Psoas muscle (tissue), 8 donors: ENCODE data around the gene SCO2. TPM values are rescaled to one million over a fixed set of nuclear protein-coding genes. Genes with fewer than 3 reads are reported as not detected.
A peak's percentile ranks its signal among the peaks of the same experiment; 100 is the strongest.

Experiments
- ATAC-seq, 4 donors: fragments of 200-7000 bp; cut with Tn5 transposase; one replicate each; pipeline ENCODE4 v1.9.1; 2020; ENCODE audit warnings: moderate library complexity in 3 of 4, mild to moderate bottlenecking in 2 of 4
- DNase-seq, 2 donors: peaks; one replicate each; pipeline ENCODE4 v3.0.0-alpha.2; 2020
- H3K27ac ChIP-seq: fragments of 200-600 bp; one replicate; pipeline ENCODE4 v1.8.0; 2022
- H3K27me3 ChIP-seq, 3 donors: fragments of 200-600 bp in 1 of 3; one replicate each; pipeline versions ENCODE4 v1.6.1 to v1.8.0; 2013 to 2022; ENCODE audit warnings: low read length in 2 of 3, mild to moderate bottlenecking in 2 of 3, moderate library complexity in 1 of 3; ENCODE audit not compliant: insufficient read depth in 3 of 3
- H3K36me3 ChIP-seq, 2 donors: fragments of 200-600 bp in 1 of 2; one replicate each; pipeline versions ENCODE4 v1.6.1 to v1.8.0; 2013 to 2022; ENCODE audit warnings: low read depth in 1 of 2, mild to moderate bottlenecking in 1 of 2, moderate library complexity in 1 of 2; ENCODE audit not compliant: insufficient read depth in 1 of 2
- H3K4me1 ChIP-seq: fragments of 200-600 bp; one replicate; pipeline ENCODE4 v1.8.0; 2022
- H3K4me3 ChIP-seq: fragments of 200-600 bp; one replicate; pipeline ENCODE4 v1.8.0; 2022; ENCODE audit warnings: mild to moderate bottlenecking
- H3K9me3 ChIP-seq: fragments of 200-600 bp; one replicate; pipeline ENCODE4 v1.8.0; 2022
- CTCF ChIP-seq: fragments of 200-600 bp; IDR thresholded peaks from one replicate; pipeline ENCODE4 v1.8.0; 2022; ENCODE audit warnings: antibody characterized with exemption
- WGBS, 3 donors: extraction: QIAGEN DNeasy Blood & Tissue Kit; methylation state at CpG; one replicate each; pipeline versions ENCODE4 v1.1.6 to v1.1.7; 2013; 5-methylcytosine and 5-hydroxymethylcytosine counted together
- intact Hi-C, 2 donors: fragments of 100-400 bp; cut with DNase I; formaldehyde crosslinking; loops; one replicate each; pipeline versions ENCODE4 v1.11.0 to v1.14.2; 2022
- polyA plus RNA-seq, 3 donors: library from polyadenylated mRNA; stranded (reverse); fragments of 200-250 nt; gene quantifications; one replicate each; pipeline ENCODE4 v1.2.3, GENCODE V29; 2013
- total RNA-seq, 4 donors: library from RNA; stranded (reverse); fragmentation: NEBNext Ultra II Directional in 2 of 4; extraction: Animal tissue kit (Norgen Biotek cat#: 25700) in 2 of 4; gene quantifications; one replicate each; pipeline versions ENCODE4 v1.2.1 to v1.2.4, GENCODE V29; 2021 to 2023
- donor health status: healthy with polysubstance abuse.
- donor health status: DM: no; HTN: no; CAD: no; lungs with moderate emphysema.
- donor health status: Bipolar disorder and iron deficiency.
- donor health status: healthy.
- donor health status: DM: yes; HTN: yes; CAD: no.
- donor health status: DM: no; HTN: no; CAD: no.
- donor health status: DM: no; HTN: no; CAD: no.
- donor health status: DM: yes; HTN: yes; CAD: no.

SCO2 gene
- total and polyA plus RNA-seq, 7 donors, result 0.97 to 1.00 (median 0.99) TPM; not detected in 4

DNA sequence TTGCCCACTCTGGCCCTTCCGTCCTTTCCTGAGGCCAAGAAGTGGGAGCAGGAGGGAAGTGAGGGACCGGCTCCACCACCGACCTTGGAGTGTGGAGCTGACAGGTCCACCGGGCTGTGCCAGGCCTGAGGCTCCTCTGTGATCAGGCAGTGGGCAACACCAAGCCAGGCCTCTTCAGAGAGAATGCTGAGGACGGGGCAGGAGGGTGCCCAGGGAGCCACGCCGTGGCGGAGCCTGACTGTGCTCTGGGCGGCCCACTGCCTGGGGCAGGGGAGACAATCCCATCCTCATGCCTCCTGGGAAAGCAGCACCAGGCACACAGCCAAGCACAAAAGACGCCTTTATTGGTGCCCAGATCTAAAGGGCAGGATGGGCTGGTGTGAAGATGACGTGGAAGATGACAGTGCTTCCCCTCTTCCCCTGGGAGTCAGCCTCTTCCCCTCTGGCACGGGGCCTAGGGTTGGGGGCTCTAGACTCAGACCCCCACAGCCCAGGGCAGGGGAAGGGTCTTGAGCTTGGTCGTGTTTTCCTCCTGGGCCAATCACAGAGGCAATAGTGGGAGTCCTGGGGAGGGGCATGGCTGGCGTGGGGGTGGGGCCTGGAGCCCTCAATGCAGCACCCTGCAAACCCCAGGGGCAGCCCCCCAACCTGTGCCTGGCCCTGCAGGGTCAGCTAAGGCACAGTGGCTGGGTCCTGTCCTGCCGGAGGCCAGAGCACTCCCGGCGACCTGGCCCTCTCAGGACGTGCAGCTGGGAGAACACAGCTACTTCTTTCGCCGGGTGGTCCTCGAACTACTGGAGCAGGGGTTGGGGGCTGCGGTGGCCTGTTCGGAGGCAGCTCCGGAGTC is 22.5 kb downstream of the SCO2 start:
- no peak for TF ChIP-seq CTCF
- ATAC-seq (no peak), DNase-seq (no peak)
- Histone ChIP-seq H3K4me3 (no peak overlapping the region), H3K27me3 (no peaks in the 10 kb centered on the region), H3K9me3 (no peaks in the 10 kb centered on the region), H3K27ac (no peak overlapping the region), H3K4me1 (peaks cover 8% of the 10 kb centered on the region), H3K36me3 (peaks cover 0 to 31% of the 10 kb centered on the region in 2 donors)
- intact Hi-C loops, result loop anchor here in 1 of 2 donors (10.0 kb wide), 1 partner anchor 248 kb away; the partner anchor contains the start of gene HDAC10
- 82 to 87% (median 86%) methylated on average over 23 to 24 of the region's 24 CpGs for WGBS, 3 donors

- peaks cover 0 to 31% of the 10 kb centered on the region in 2 donors for H3K36me3 ChIP-seq
- H3K27me3 ChIP-seq, result no peaks in the 10 kb centered on the region
- H3K4me1 ChIP-seq, result peaks cover 8% of the 10 kb centered on the region
- H3K9me3 ChIP-seq, result no peaks in the 10 kb centered on the region
- TF ChIP-seq CTCF, result no peak
- no peak for DNase-seq
- H3K4me3 ChIP-seq, result no peak overlapping the region
- intact Hi-C loops, result loop anchor here in 1 of 2 donors (10.0 kb wide), 1 partner anchor 247 kb away; the partner anchor contains the start of gene HDAC10
- no peak for ATAC-seq
- 61 to 76% (median 72%) methylated on average over 6 of the region's 6 CpGs for WGBS, 3 donors
- H3K27ac ChIP-seq, result no peak overlapping the region
These were observed 23.3 kb downstream of the SCO2 start for GRCh38 chr22:50502096-50502495.

DNA sequence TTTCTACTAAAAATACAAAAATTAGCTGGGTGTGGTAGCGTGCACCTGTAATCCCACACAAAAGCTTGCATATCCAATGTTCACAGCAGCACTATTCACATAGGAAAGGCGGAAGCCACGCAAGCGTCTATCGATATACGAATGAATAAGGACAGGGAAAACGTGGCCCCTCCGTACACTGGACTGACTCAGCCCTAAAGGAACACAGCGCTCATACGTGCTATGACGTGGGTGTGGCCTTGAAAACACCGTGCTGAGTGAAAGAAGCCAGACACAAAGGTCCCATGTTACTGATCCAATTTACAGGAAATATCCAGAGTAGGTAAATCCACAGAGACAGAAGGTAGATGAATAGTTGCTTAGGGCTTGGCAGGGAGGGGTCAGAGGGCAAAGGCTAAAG is 24.9 kb downstream of the SCO2 start:
- H3K27me3 ChIP-seq, result no peaks in the 10 kb centered on the region
- ATAC-seq (no peak), DNase-seq (no peak)
- 86 to 93% (median 88%) methylated on average over 12 of the region's 12 CpGs for WGBS, 3 donors
- no peak for TF ChIP-seq CTCF
- H3K4me1 ChIP-seq, result no peaks in the 10 kb centered on the region
- intact Hi-C loops, result loop anchor here in 1 of 2 donors (10.0 kb wide), 1 partner anchor 246 kb away; the partner anchor contains the start of gene HDAC10
- H3K9me3 ChIP-seq, result no peaks in the 10 kb centered on the region
- peaks cover 0 to 23% of the 10 kb centered on the region in 2 donors for H3K36me3 ChIP-seq
- no peak overlapping the region for H3K4me3 ChIP-seq
- H3K27ac ChIP-seq, result no peak overlapping the region

- intact Hi-C loops, result loop anchor here in 1 of 2 donors (5.0 kb wide), 1 partner anchor 136 kb away; no protein-coding TSS in a partner anchor
- H3K9me3 ChIP-seq, result no peaks in the 10 kb centered on the region
- peaks cover 0 to 10% of the 10 kb centered on the region in 2 donors for H3K36me3 ChIP-seq
- peak; percentile 40 for TF ChIP-seq CTCF
- no peak overlapping the region for H3K4me3 ChIP-seq
- DNase-seq, result no peak
- H3K27ac ChIP-seq, result no peak overlapping the region
- no peaks in the 10 kb centered on the region for H3K4me1 ChIP-seq
- 7 to 22% (median 8%) methylated on average over 13 of the region's 13 CpGs for WGBS, 3 donors
- peak; percentile 52 to 74 (median 64) for ATAC-seq
- no peaks in the 10 kb centered on the region for H3K27me3 ChIP-seq
These were observed 27.0 kb downstream of the SCO2 start for GRCh38 chr22:50498322-50498890.
